Psoas muscle (tissue), 8 donors: Measurements from ENCODE around the gene ENO2. TPM values are rescaled to one million over a fixed set of nuclear protein-coding genes. Genes with fewer than 3 reads are reported as not detected.

ENCODE experiments used
- ATAC-seq, 4 donors: fragments of 200-7000 bp; cut with Tn5 transposase; one replicate each; pipeline ENCODE4 v1.9.1; 2020; ENCODE audit warnings: moderate library complexity in 3 of 4, mild to moderate bottlenecking in 2 of 4
- DNase-seq, 2 donors: peaks; one replicate each; pipeline ENCODE4 v3.0.0-alpha.2; 2020
- H3K27ac ChIP-seq: fragments of 200-600 bp; one replicate; pipeline ENCODE4 v1.8.0; 2022
- H3K27me3 ChIP-seq, 3 donors: fragments of 200-600 bp in 1 of 3; one replicate each; pipeline versions ENCODE4 v1.6.1 to v1.8.0; 2013 to 2022; ENCODE audit warnings: low read length in 2 of 3, mild to moderate bottlenecking in 2 of 3, moderate library complexity in 1 of 3; ENCODE audit not compliant: insufficient read depth in 3 of 3
- H3K36me3 ChIP-seq, 2 donors: fragments of 200-600 bp in 1 of 2; one replicate each; pipeline versions ENCODE4 v1.6.1 to v1.8.0; 2013 to 2022; ENCODE audit warnings: low read depth in 1 of 2, mild to moderate bottlenecking in 1 of 2, moderate library complexity in 1 of 2; ENCODE audit not compliant: insufficient read depth in 1 of 2
- H3K4me1 ChIP-seq: fragments of 200-600 bp; one replicate; pipeline ENCODE4 v1.8.0; 2022
- H3K4me3 ChIP-seq: fragments of 200-600 bp; one replicate; pipeline ENCODE4 v1.8.0; 2022; ENCODE audit warnings: mild to moderate bottlenecking
- H3K9me3 ChIP-seq: fragments of 200-600 bp; one replicate; pipeline ENCODE4 v1.8.0; 2022
- CTCF ChIP-seq: fragments of 200-600 bp; IDR thresholded peaks from one replicate; pipeline ENCODE4 v1.8.0; 2022; ENCODE audit warnings: antibody characterized with exemption
- WGBS, 3 donors: extraction: QIAGEN DNeasy Blood & Tissue Kit; methylation state at CpG; one replicate each; pipeline versions ENCODE4 v1.1.6 to v1.1.7; 2013; 5-methylcytosine and 5-hydroxymethylcytosine counted together
- intact Hi-C, 2 donors: fragments of 100-400 bp; cut with DNase I; formaldehyde crosslinking; loops; one replicate each; pipeline versions ENCODE4 v1.11.0 to v1.14.2; 2022
- polyA plus RNA-seq, 3 donors: library from polyadenylated mRNA; stranded (reverse); fragments of 200-250 nt; gene quantifications; one replicate each; pipeline ENCODE4 v1.2.3, GENCODE V29; 2013
- total RNA-seq, 4 donors: library from RNA; stranded (reverse); fragmentation: NEBNext Ultra II Directional in 2 of 4; extraction: Animal tissue kit (Norgen Biotek cat#: 25700) in 2 of 4; gene quantifications; one replicate each; pipeline versions ENCODE4 v1.2.1 to v1.2.4, GENCODE V29; 2021 to 2023
- donor health status: healthy with polysubstance abuse.
- donor health status: DM: no; HTN: no; CAD: no; lungs with moderate emphysema.
- donor health status: Bipolar disorder and iron deficiency.
- donor health status: healthy.
- donor health status: DM: yes; HTN: yes; CAD: no.
- donor health status: DM: no; HTN: no; CAD: no.
- donor health status: DM: no; HTN: no; CAD: no.
- donor health status: DM: yes; HTN: yes; CAD: no.

ENO2 gene
- total and polyA plus RNA-seq, 7 donors: 1.4 to 4.6 (median 2.0) TPM

- intact Hi-C loops: no loop called here
- Histone ChIP-seq H3K4me1 (no peaks in the 10 kb centered on the region), H3K4me3 (no peak overlapping the region), H3K27ac (no peak overlapping the region), H3K9me3 (no peaks in the 10 kb centered on the region), H3K27me3 (no peaks in the 10 kb centered on the region), H3K36me3 (no peaks in the 10 kb centered on the region)
- no peak for ATAC-seq
- 87 to 93% (median 87%) methylated on average over 3 of the region's 3 CpGs for WGBS, 3 donors
- no peak for TF ChIP-seq CTCF
- no peak for DNase-seq
Measured at GRCh38 chr12:6894321-6894720, 20.1 kb upstream of the ENO2 start.

GRCh38 chr12:6896846-6897435, 17.4 kb upstream of the ENO2 start:
- H3K9me3 ChIP-seq: no peaks in the 10 kb centered on the region
- no peaks in the 10 kb centered on the region for H3K27me3 ChIP-seq
- H3K27ac ChIP-seq: no peak overlapping the region
- 51 to 62% (median 59%) methylated on average over 6 of the region's 6 CpGs for WGBS, 3 donors
- TF ChIP-seq CTCF: no peak
- no peaks in the 10 kb centered on the region for H3K4me1 ChIP-seq
- intact Hi-C loops: loop anchor here in 1 of 2 donors (5.0 kb wide), 1 partner anchor 375 kb away; no protein-coding TSS in a partner anchor
- ATAC-seq (no peak), DNase-seq (no peak)
- H3K4me3 ChIP-seq: no peak overlapping the region
- no peaks in the 10 kb centered on the region for H3K36me3 ChIP-seq

DNA sequence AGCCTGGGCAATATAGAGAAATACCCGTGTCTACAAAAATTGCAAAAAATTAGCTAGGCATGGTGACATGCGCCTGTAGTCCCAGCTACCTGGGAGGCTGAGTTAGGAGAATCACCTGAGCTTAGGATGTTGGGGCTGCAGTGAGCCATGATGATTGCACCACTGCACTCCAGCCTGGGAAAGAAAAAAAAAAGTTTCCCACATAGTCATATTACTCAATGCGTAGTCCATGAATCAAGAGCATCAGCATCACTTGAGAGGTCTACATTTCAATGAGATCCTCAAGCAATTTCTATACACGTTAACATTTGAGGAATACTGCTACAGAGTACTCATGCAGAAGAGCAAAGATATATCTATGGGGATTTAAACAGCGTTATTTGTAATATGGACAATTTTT, 15.0 kb upstream of the ENO2 start:
- intact Hi-C loops: loop anchor here in 1 of 2 donors (5.0 kb wide), 1 partner anchor 373 kb away; no protein-coding TSS in a partner anchor

DNA sequence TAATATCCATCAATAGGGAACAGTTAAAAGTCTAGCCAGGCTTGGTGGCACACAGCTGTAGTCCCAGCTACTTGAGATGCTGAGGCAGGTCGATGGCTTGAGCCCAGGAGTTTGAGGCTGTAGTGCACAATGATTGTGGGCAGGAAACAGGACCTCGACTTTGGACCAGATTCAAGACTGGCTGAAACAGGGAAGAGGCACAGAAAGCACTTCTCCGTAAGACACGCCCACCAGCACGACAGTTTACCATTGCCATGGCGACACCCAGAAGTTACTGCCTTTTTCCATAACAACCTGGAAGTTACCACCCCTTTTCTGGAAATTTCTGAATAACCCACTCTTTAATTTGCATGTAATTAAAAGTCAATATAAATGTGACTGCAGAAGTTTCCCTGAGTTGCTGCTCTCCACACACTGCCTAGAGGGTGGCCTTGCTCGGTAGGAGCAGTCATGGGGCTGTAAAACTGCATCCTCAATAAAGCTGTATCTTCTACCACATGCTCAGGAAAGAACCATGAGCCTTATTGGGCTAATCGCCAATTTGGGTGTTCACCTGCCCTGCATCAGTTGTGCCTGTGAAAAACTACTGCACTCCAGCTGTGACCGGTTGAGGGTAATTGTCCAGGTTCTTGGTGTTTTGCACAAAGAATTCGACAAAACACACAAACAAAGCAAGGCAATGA, 14.4 kb upstream of the ENO2 start:
- no peak overlapping the region for H3K27ac ChIP-seq
- no peak overlapping the region for H3K4me3 ChIP-seq
- DNase-seq (no peak), ATAC-seq (no peak)
- H3K9me3 ChIP-seq: no peaks in the 10 kb centered on the region
- intact Hi-C loops: loop anchor here in 1 of 2 donors (5.0 kb wide), 1 partner anchor 372 kb away; no protein-coding TSS in a partner anchor
- no peaks in the 10 kb centered on the region for H3K27me3 ChIP-seq
- 47 to 62% (median 58%) methylated on average over 10 of the region's 10 CpGs for WGBS, 3 donors
- H3K4me1 ChIP-seq: peaks cover 5% of the 10 kb centered on the region
- no peak for TF ChIP-seq CTCF
- H3K36me3 ChIP-seq: no peaks in the 10 kb centered on the region

More for the DNA sequence above, 15.0 kb upstream of the ENO2 start:
- 69 to 79% (median 72%) methylated on average over 5 of the region's 5 CpGs for WGBS, 3 donors
- Histone ChIP-seq H3K4me1 (peaks cover 5% of the 10 kb centered on the region), H3K27me3 (no peaks in the 10 kb centered on the region), H3K9me3 (no peaks in the 10 kb centered on the region), H3K27ac (no peak overlapping the region), H3K4me3 (no peak overlapping the region), H3K36me3 (no peaks in the 10 kb centered on the region)
- DNase-seq: no peak
- no peak for TF ChIP-seq CTCF
- ATAC-seq: no peak
